CD4-positive, CD25-positive, alpha-beta regulatory T cell (primary cell): ENCODE data around the gene ZSCAN5B. TPM values are rescaled to one million over a fixed set of nuclear protein-coding genes. Genes with fewer than 3 reads are reported as not detected.
A peak's percentile ranks its signal among the peaks of the same experiment; 100 is the strongest.
"Not testable (repeated sequence)": the region's sequence is repeated elsewhere in the genome, so short reads cannot be mapped to it uniquely, and the experiment has no call there.

Source experiments
- ATAC-seq, 2 donors: fragments of 150-1000 bp; cut with Tn5 transposase; one replicate each; pipeline ENCODE4 v1.10.0; 2021; ENCODE audit warnings: low read depth in 2 of 2, moderate number of reproducible peaks in 2 of 2, moderate library complexity in 1 of 2
- DNase-seq, 3 donors: peaks; one replicate each; pipeline versions ENCODE4 v3.0.0 to v3.0.0-alpha.2; 2012 to 2022; ENCODE audit warnings: mixed read lengths in 1 of 3
- H3K27ac ChIP-seq: one replicate; pipeline ENCODE4 v1.7.0; 2013; ENCODE audit warnings: mild to moderate bottlenecking, low read length; ENCODE audit not compliant: insufficient read depth, poor library complexity, severe bottlenecking
- H3K27me3 ChIP-seq: one replicate; pipeline ENCODE4 v1.7.0; 2013; ENCODE audit warnings: low read length; ENCODE audit not compliant: control insufficient read depth, insufficient read depth
- H3K36me3 ChIP-seq: one replicate; pipeline ENCODE4 v1.7.0; 2013; ENCODE audit warnings: mild to moderate bottlenecking, low read length, moderate library complexity; ENCODE audit not compliant: control insufficient read depth, insufficient read depth
- H3K4me1 ChIP-seq: 2 replicates; pipeline ENCODE4 v1.7.0; 2013; ENCODE audit warnings: mild to moderate bottlenecking, low read length; ENCODE audit not compliant: insufficient read depth, control insufficient read depth, poor library complexity, severe bottlenecking
- H3K4me3 ChIP-seq: one replicate; pipeline ENCODE4 v1.7.0; 2013; ENCODE audit warnings: low read depth, mild to moderate bottlenecking, low read length, moderate library complexity
- H3K9me3 ChIP-seq, 2 experiments: 1 replicate in 1 of 2; 2 replicates in 1 of 2; pipeline ENCODE4 v1.7.0; 2013; ENCODE audit warnings: low read length in 2 of 2, mild to moderate bottlenecking in 1 of 2, moderate library complexity in 1 of 2; ENCODE audit not compliant: control insufficient read depth in 2 of 2
- H3K27ac Mint-ChIP-seq, 3 donors: one replicate each; pipeline ENCODE4 v1.8.0; 2020 to 2022; ENCODE audit warnings: mild to moderate bottlenecking in 3 of 3, mixed read lengths in 3 of 3, moderate library complexity in 2 of 3
- H3K27me3 Mint-ChIP-seq: one replicate; pipeline ENCODE4 v1.8.0; 2022; ENCODE audit warnings: mild to moderate bottlenecking, mixed read lengths
- H3K36me3 Mint-ChIP-seq: one replicate; pipeline ENCODE4 v1.8.0; 2020; ENCODE audit warnings: mixed read lengths
- H3K4me1 Mint-ChIP-seq, 4 donors: one replicate each; pipeline ENCODE4 v1.8.0; 2020 to 2022; ENCODE audit warnings: mixed read lengths in 4 of 4, mild to moderate bottlenecking in 1 of 4
- H3K4me3 Mint-ChIP-seq, 4 donors: one replicate each; pipeline ENCODE4 v1.8.0; 2020 to 2022; ENCODE audit warnings: mild to moderate bottlenecking in 4 of 4, mixed read lengths in 4 of 4, moderate library complexity in 3 of 4
- H3K9me3 Mint-ChIP-seq, 7 donors: one replicate each; pipeline ENCODE4 v1.8.0; 2020 to 2022; ENCODE audit warnings: mixed read lengths in 7 of 7, mild to moderate bottlenecking in 3 of 7, moderate library complexity in 2 of 7
- polyA plus RNA-seq, 4 donors: library from polyadenylated mRNA; unstranded; fragments of 300-500 nt; fragmentation: Illumina TruSeq; gene quantifications; one replicate each; pipeline ENCODE4 v1.2.3, GENCODE V29; 2021
- total RNA-seq: library from RNA; stranded (reverse); gene quantifications from one replicate; pipeline ENCODE4 v1.2.3, GENCODE V29; 2022

Gene ZSCAN5B
- total and polyA plus RNA-seq, 5 donors from 2014 or later, result not detected

DNA sequence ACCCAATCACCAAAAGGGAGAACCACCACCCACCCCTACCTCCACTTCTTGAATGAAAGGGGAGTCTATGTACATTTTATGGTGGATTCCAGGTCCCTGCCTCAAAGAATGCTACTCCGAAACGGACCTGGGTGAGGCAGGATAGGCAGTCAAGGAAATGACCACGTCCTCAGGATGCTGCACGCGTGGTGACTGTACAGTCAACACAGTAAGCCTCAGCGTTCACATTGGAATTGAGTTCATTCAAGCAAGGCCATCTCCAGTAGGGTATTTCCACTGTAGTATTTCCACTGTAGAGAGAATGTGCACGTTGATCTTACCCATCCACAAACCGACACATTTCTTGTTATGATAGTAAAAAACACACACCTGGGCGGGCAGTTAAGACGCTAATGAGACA, 21.4 kb upstream of the ZSCAN5B start:
- Histone ChIP-seq H3K27ac (no peak overlapping the region), H3K4me3 (no peak overlapping the region), H3K9me3 (no peaks in the 10 kb centered on the region), H3K36me3 (no peaks in the 10 kb centered on the region), H3K27me3 (peaks cover 2% of the 10 kb centered on the region), H3K4me1 (no peaks in the 10 kb centered on the region)
- peaks cover 32% of the 10 kb centered on the region for H3K27me3 Mint-ChIP-seq
- H3K36me3 Mint-ChIP-seq, result peaks cover 19% of the 10 kb centered on the region
- no peak overlapping the region for H3K27ac Mint-ChIP-seq
- H3K9me3 Mint-ChIP-seq, result peaks cover 0 to 1% (median 0%) of the 10 kb centered on the region in 7 donors
- ATAC-seq (no peak), DNase-seq (no peak)
- H3K4me3 Mint-ChIP-seq, result no peak overlapping the region
- peaks cover 0 to 4% (median under 1%) of the 10 kb centered on the region in 4 donors for H3K4me1 Mint-ChIP-seq

DNA sequence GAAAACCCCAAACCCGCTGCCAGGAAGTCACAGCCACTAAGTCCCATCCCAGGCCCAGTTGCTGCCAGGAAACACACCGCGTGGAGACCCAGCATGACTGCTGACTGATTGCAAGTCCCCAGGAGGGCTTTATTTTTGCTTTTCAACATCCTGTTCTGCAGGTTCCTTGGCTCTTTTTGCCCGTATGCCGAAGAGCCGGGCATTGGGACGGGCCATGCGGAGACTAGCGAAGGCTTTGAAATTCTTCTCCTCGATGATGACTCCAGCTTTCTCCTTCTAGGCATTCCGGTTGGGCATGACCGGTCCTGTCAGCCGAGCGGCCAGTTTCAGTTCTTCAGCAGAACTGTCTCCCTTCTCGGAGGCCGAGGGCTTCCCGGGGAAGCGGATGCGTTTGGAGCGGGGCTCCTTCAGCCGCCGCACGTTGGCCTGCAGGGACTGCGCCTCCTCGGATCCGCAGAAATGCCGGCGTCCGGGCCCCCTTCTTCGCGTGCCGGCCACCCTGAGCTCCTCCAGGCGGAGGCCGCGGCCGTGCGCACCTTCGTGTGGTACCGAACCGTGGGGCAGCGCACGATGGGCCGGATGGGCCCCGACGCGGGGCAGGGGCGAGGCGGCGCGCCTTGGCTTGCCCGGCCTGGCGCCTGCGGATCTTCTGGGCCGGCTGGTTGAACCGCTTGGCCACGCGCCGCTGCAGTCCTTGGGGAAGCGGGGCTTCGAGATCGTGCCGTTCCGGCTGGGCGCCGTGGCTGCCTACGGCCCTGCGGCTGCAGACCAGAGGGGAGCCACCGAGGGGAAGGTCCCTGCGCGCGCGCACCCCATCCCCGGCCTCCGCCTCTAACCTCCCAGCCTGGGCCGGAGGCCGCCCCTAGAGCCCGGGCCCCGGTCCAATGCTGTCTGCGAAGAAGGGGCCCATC, 19.7 kb upstream of the ZSCAN5B start:
- H3K4me3 Mint-ChIP-seq, result no peak overlapping the region
- no peaks in the 10 kb centered on the region for H3K36me3 ChIP-seq
- peaks cover 6% of the 10 kb centered on the region for H3K36me3 Mint-ChIP-seq
- peaks cover 36% of the 10 kb centered on the region for H3K27me3 Mint-ChIP-seq
- ATAC-seq, result no peak
- no peaks in the 10 kb centered on the region for H3K4me1 ChIP-seq
- peaks cover 0 to 4% (median under 1%) of the 10 kb centered on the region in 4 donors for H3K4me1 Mint-ChIP-seq
- no peak overlapping the region for H3K27ac Mint-ChIP-seq
- DNase-seq, result peak in 1 of 3 donors; percentile 3
- H3K4me3 ChIP-seq, result no peak overlapping the region
- no peak overlapping the region for H3K27ac ChIP-seq
- peaks cover 0 to 3% (median 0%) of the 10 kb centered on the region in 7 donors for H3K9me3 Mint-ChIP-seq
- H3K27me3 ChIP-seq, result peaks cover 2% of the 10 kb centered on the region
- no peaks in the 10 kb centered on the region for H3K9me3 ChIP-seq

DNA sequence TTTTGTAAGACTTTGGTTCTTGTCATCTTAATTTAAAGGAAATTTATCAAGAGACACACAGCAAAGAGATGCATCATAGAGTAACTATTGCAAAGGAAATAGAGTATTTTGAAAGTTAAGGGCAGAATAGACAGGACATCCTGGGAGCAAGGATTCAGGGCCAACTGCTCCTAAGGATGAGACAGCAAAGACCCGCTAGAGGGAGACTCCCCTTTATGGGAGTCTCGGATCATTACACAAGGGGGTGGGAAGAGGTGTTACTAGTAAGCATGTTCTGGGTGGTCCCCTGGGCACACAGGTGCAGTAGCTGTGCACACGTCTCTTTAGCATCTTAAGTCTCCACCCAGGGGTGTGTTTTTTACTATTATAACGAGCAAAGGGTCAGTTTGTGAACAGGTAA, 14.1 kb upstream of the ZSCAN5B start:
- H3K36me3 ChIP-seq, result no peaks in the 10 kb centered on the region
- no peak for DNase-seq
- no peak overlapping the region for H3K27ac ChIP-seq
- Mint-ChIP-seq H3K4me1 (peaks cover 0 to 4% (median 0%) of the 10 kb centered on the region in 4 donors), H3K27me3 (peaks cover 24% of the 10 kb centered on the region), H3K27ac (no peak overlapping the region), H3K36me3 (no peaks in the 10 kb centered on the region), H3K9me3 (peaks cover 0 to 4% (median 0%) of the 10 kb centered on the region in 7 donors), H3K4me3 (no peak overlapping the region)
- no peaks in the 10 kb centered on the region for H3K4me1 ChIP-seq
- H3K27me3 ChIP-seq, result no peaks in the 10 kb centered on the region
- no peaks in the 10 kb centered on the region for H3K9me3 ChIP-seq
- no peak overlapping the region for H3K4me3 ChIP-seq
- ATAC-seq, result no peak

DNA sequence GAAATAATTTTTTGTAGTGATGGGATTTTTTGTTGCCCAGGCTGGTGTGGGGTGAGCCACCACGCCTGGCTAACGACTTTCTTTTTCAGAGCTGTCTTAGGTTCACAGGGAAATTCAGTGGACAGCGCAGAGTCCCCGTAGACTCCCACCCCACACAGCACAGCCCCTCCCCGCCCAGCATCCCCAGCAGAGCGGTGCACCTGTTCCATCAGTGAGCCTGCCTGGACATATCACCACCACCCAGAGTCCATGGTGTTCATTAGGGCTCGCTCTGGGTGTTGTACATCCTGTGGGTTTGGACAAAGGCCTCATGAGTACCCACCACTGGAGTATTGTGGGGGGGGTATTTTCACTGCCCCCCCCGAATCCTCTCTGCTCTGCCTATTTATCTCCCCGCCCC, 12.5 kb upstream of the ZSCAN5B start:
- ATAC-seq, H3K4me1 Mint-ChIP-seq, H3K4me1 ChIP-seq, H3K9me3 Mint-ChIP-seq, H3K27ac Mint-ChIP-seq, H3K27me3 ChIP-seq, H3K27ac ChIP-seq, H3K4me3 Mint-ChIP-seq, DNase-seq, H3K4me3 ChIP-seq, H3K9me3 ChIP-seq, H3K36me3 Mint-ChIP-seq, H3K36me3 ChIP-seq: not testable (repeated sequence)
- peaks cover 13% of the 10 kb centered on the region for H3K27me3 Mint-ChIP-seq

DNA sequence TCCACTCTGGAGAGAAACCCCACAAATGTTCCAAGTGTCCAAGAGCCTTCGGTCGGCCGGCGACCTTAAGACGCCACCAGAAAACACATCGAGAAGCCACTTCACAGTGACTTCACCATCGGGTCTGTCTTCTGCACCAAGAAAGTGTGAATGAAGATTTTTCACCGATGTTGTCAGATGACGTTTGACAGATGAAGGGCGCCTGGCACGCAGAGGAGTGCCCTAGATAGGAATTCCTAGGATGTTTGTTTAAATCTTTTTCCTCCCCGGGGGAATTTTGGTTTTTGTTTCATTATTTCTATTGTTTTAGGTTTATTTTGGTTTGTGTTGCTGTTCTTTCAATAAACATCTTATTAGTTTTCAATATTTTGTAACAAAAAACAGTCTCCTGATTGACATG, 11.5 kb upstream of the ZSCAN5B start:
- Histone ChIP-seq H3K4me1 (no peaks in the 10 kb centered on the region), H3K27me3 (no peaks in the 10 kb centered on the region), H3K4me3 (no peak overlapping the region), H3K36me3 (no peaks in the 10 kb centered on the region), H3K9me3 (no peaks in the 10 kb centered on the region), H3K27ac (no peak overlapping the region)
- ATAC-seq, result no peak
- H3K9me3 Mint-ChIP-seq, result peaks cover 0 to 3% (median 0%) of the 10 kb centered on the region in 7 donors
- H3K4me3 Mint-ChIP-seq, result no peak overlapping the region
- H3K36me3 Mint-ChIP-seq, result no peaks in the 10 kb centered on the region
- no peak overlapping the region for H3K27ac Mint-ChIP-seq
- peaks cover 10% of the 10 kb centered on the region for H3K27me3 Mint-ChIP-seq
- no peak for DNase-seq
- no peaks in the 10 kb centered on the region for H3K4me1 Mint-ChIP-seq

DNA sequence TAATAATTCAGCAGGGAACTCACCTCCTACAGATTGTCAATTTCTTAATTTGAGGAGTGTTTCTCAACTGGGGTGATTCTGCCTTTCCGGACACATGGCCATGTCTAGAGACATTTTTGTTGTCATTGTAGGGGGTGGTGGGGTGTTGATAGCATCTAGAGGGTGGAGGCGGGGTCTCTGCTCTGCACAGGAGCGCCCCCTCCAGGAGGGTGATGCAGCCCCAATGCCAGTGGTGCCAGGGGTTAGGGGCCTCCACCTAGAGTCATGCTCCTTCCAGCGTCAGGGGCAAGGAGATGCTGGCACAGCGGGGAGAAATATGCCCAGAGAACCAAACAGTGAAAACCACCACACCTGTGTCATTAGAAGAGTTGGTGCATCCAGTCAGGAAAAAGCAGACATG, 10.0 kb upstream of the ZSCAN5B start:
- H3K9me3 ChIP-seq, H3K36me3 Mint-ChIP-seq, H3K27me3 ChIP-seq, H3K4me3 Mint-ChIP-seq, H3K27me3 Mint-ChIP-seq, H3K9me3 Mint-ChIP-seq, H3K36me3 ChIP-seq, H3K27ac ChIP-seq, H3K27ac Mint-ChIP-seq, H3K4me1 Mint-ChIP-seq, DNase-seq, ATAC-seq, H3K4me3 ChIP-seq, H3K4me1 ChIP-seq: not testable (repeated sequence)

DNA sequence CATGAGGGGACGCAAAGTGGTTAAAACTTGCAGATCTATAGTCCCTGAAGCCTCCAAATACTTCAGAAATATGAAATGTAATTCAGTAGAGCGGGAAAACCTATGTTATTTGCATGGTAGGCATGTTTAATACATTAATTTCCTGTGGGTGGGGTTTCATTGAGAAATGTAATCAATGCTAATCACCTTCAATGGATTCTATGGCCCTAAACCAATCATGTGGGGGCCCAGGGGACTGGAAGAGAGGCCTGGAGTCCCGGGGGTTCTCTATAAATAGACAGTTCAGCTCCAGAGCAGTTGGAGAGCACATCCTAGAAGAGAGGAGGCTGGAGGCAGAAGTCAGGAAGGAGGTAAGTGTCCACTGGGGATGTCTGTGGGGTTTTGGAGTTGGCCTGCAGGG, 4.4 kb upstream of the ZSCAN5B start, which contains the start of gene ZSCAN5C:
Gene ZSCAN5C, plus strand, starts transcription at position 301 of the 400 bp plus-strand sequence. CDS start 3,641 bp downstream, outside the sequence.
- H3K4me3 Mint-ChIP-seq, result no peak within 1 kb of the TSS
- H3K27me3 Mint-ChIP-seq, result peaks cover 5% of the 10 kb centered on the region
- no peaks in the 10 kb centered on the region for H3K4me1 Mint-ChIP-seq
- H3K27ac Mint-ChIP-seq, result no peak within 1 kb of the TSS
- H3K36me3 ChIP-seq, result no peaks in the 10 kb centered on the region
- H3K9me3 ChIP-seq, result no peaks in the 10 kb centered on the region
- H3K27ac ChIP-seq, result no peak within 1 kb of the TSS
- no peak within 1 kb of the TSS for H3K4me3 ChIP-seq
- no peaks in the 10 kb centered on the region for H3K36me3 Mint-ChIP-seq
- peaks cover 0 to 2% (median 0%) of the 10 kb centered on the region in 7 donors for H3K9me3 Mint-ChIP-seq
- H3K4me1 ChIP-seq, result no peaks in the 10 kb centered on the region
- ATAC-seq (no peak), DNase-seq (no peak)
- H3K27me3 ChIP-seq, result no peaks in the 10 kb centered on the region

DNA sequence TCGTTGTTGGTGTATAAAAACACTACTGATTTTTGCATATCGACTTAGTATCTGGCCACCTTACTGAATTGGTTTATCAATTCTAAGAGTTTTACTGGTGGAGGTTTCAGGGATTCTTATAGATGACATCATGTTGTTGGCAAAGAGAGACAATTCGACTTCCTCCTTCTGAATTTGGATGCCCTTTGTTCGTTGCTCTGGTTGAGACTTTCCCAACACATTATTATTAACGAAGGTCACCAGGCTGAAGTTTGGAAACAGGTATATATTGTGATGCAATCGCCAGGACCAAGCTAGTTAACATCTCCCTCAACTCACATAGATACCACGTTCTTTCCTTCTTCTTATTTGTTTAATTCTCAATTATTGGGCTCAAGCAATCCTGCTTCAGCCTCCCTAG, 2.1 kb upstream of the ZSCAN5B start:
- ATAC-seq (no peak), DNase-seq (no peak)
- H3K9me3 ChIP-seq, result no peaks in the 10 kb centered on the region
- Mint-ChIP-seq H3K4me1 (no peaks in the 10 kb centered on the region), H3K36me3 (no peaks in the 10 kb centered on the region), H3K9me3 (no peaks in the 10 kb centered on the region), H3K27ac (no peak overlapping the region), H3K27me3 (peaks cover 5% of the 10 kb centered on the region), H3K4me3 (no peak overlapping the region)
- no peak overlapping the region for H3K27ac ChIP-seq
- H3K4me3 ChIP-seq, result no peak overlapping the region
- H3K36me3 ChIP-seq, result no peaks in the 10 kb centered on the region
- no peaks in the 10 kb centered on the region for H3K4me1 ChIP-seq
- H3K27me3 ChIP-seq, result no peaks in the 10 kb centered on the region
